GM18873 (cell line): ENCODE measurements around the gene TMEM19.

ENCODE experiments used
- ATAC-seq: cut with Tn5 transposase; IDR thresholded peaks from one replicate; pipeline ENCODE4 v1.9.1; 2021; ENCODE audit warnings: mild to moderate bottlenecking, moderate library complexity, moderate number of reproducible peaks; ENCODE audit not compliant: unreplicated experiment, low FRiP score

Gene TMEM19

GRCh38 chr12:71685914-71686657 is at the start of gene TMEM19:
TSS of gene TMEM19 (plus strand) at chr12:71686082. CDS start at chr12:71686681, 599 bp downstream.
- ATAC-seq: peak; percentile 78

- no peak for ATAC-seq
Observed at GRCh38 chr12:71636704-71637115, 49.2 kb upstream of the TMEM19 start.

- ATAC-seq: no peak
Observed at GRCh38 chr12:71638499-71638898, 47.4 kb upstream of the TMEM19 start.

DNA sequence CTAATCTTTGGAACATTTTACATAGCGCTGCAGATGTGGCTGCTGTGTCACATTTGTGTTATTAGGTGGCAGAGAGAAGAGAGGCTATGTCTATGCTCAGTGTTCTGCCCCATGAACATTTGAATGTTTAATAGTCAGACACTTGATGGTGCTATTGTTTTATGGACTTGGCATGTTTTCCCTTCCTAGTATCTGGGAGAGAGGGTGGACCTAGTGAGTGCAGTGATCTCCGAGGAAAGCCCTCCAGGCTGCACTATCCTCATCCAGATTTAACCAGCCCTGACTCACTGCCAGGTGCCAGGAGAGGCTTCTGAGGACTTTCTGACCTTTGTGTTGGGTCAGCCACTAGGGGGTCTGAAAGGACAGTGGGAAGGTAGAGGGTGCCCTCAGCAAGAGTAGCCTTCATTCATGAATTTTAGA is 46.5 kb upstream of the TMEM19 start:
- ATAC-seq: no peak

DNA sequence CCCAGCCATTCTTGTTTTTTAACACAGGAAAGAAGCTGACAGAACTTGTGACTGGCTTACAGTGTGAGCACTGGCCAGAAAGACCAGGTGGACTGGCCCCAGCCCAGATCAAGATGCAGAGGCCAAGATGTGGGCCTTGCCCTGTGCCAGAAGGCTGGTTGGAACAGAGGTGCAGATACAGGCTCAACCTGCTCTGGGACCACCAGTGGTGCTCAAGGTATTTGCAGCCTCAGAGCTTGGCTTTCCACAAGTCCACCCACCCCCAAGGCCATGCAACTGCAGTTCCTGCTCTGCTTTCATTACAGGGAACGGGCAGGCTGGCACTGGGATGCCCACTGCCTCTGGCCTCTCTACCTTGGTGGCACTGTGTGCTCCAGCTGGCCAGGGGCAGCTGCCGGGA is 45.6 kb upstream of the TMEM19 start:
- no peak for ATAC-seq

DNA sequence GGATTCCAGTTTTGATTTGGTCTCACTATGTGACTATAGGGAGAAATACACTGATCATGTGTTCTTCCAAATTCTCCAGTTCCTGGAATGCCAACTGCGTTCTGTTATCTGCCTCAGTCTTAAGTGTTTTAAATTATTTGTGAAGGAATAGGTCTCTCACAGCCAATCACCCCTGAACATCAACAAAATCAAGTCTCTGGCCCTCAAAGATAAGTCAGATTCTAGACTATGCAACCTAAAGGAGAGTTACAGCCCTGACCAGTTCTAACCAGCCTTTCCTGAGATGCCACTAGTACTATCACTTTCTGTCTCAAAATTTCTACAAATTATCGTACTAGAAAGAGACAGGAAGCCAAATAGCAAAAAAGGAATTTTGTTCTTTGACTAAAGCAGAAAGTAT is 44.5 kb upstream of the TMEM19 start:
- ATAC-seq: no peak

DNA sequence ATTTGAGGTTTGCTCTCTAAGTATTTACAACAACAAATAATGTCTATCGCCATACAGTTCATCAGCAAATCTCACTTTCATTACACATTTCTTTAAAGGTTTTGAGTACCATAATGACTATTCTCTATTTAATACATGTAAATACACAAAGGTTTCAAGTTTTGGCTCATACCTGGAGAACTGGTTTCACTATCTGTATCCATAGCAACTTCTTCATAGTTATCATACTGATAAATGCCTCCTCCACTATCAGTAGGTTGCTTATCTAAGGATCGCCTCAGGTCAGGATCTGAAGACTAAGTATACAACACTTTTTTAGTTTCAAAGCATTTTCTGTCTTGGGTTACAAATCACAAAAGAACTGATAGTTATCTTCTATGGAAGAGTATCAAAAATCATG is 43.6 kb upstream of the TMEM19 start:
- ATAC-seq: no peak

GRCh38 chr12:71645268-71645667 is 40.6 kb upstream of the TMEM19 start:
- ATAC-seq: no peak

GRCh38 chr12:71646512-71646911 is 39.4 kb upstream of the TMEM19 start:
- ATAC-seq: no peak

DNA sequence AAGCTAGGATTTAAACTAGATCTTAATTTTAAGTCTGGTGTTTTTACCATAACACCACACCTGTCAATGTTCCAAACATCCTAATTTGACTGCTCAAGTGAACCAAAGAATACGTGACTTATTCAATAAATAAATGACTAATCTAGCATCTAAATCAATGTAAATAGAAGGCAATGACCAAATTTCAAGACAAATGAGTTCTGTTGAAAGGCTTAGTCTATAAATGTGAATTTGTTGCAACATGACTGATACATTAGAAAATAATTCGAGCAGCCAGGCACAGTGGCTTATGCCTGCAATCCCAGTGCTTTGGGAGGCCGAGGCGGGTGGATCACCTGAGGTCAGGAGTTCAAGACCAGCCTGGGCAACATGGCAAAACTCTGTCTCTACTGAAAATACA is 37.3 kb upstream of the TMEM19 start:
- ATAC-seq: no peak

DNA sequence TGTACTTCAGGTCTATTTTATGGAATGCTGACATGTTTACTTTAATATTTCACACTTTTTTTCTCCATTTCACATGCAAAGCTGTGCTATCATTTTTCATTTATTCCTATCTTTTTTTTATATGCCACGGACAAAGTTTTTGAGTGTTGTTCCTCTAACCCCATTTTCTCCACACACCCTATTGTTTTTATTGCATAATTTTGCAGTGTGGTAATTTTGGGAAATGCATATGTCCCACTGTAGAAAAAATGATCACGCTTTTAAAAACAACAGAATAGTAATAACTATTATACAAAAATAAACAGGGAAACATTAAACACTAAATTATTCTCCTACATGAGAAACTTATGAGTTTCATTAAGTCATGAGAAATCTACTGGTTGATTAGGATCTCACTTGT is 36.5 kb upstream of the TMEM19 start:
- ATAC-seq: no peak

DNA sequence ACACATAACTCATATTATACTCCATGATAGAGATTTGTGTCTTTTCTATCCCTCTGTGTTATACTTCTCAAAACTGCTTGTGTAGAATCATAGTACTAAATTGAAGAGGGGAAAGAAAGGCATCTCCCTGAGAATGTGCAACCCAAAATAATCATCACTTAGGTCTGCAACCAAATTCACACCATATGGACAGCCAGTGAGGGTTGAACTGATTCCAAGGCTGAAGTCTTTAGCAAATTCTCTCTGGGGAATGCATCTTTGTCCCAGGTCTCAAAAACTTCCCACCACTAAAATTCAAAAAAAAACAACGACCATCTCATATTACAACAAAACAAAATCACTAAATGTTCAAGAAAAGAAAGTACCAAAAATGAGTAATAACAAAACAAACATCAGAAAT is 33.2 kb upstream of the TMEM19 start:
- ATAC-seq: no peak

DNA sequence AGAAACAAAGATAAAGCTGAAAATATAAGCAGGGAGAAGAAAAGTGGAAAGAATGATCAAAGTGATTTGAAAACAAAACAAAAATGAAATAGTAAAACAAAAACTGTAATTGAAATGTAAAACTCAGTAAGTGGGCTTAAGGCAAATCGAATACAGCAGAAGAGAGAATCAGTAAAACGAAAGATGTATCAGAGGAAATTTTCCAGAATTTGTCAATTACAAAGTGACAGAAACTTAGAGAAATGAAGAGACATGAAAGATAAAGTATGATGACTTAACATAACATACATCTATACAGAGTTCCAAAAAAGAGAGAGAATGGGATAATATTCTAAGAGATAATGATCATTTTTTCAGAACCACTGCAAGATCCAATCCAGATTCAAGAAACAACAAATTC is 32.7 kb upstream of the TMEM19 start:
- ATAC-seq: no peak

DNA sequence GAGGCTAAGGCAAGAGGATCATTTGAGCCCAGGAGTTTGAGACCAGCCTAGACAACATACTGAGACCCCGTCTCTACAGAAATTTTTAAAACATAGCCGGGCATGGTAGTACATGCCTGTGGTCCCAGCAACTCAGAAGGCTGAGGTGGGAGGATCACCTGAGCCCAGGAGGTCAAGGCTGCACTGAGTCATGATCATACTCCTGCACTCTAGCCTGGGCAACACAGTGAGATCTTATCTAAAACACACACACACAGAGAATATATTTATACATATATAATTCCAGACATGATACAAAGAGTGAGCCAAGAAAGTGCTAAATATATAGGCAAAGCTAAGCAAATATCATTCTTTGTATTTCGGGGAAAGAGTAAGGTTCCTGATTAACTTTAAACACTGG is 31.7 kb upstream of the TMEM19 start:
- ATAC-seq: no peak

DNA sequence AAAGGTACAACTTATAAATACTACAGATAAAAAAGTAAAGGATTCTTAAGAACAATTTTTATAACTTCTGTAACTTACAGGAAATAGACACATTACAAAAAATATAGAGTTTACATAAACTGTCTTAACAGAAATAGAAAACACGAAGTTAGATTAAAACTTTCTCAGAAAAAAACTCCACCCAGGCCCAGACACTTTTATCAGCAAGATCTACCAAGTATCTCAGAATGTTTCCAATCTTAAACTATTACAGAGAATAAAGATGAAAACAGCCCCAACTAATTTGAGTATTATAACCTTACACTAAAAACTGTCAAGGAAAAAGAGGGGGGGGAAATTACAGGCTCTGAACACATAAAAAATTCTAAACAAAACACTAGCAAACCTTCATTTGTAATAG is 30.4 kb upstream of the TMEM19 start:
- no peak for ATAC-seq

DNA sequence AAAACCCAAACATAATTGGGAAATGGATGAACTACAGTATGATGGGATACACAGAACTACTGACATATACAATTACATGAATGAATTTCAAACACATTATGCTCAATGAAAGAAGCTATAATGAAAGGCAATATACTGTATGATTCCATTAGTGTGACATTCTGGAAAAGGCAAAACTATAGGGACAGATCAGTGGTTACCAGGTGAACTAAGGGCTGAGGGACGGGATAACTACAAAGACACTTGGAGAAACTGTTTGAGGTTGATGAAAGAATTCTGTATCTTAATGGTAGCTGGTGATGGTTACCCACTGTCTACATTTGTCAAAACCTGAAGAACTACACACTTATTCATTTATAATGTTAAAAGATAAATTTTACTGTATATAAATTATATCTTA is 30.0 kb upstream of the TMEM19 start:
- no peak for ATAC-seq

DNA sequence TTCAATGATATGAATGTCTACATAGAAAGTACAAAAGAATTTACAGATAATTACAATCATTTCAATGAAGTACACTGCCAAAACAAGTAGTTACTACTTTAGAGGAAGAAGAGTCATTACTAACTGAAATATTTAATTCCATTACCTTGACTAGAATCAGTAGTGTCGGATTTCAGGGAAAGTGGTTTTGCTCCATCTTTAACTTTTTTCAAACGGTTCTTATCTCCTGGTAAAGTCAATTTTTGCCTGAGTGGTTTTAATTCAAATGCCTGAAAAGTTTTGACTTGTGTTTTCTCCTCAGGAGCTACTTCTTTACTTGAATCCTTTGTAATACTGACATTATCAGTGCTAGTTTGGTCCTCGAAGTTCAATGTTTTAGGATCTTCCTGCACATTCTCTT is 29.1 kb upstream of the TMEM19 start:
- ATAC-seq: no peak

GRCh38 chr12:71661977-71662530 is 23.8 kb upstream of the TMEM19 start:
- no peak for ATAC-seq

DNA sequence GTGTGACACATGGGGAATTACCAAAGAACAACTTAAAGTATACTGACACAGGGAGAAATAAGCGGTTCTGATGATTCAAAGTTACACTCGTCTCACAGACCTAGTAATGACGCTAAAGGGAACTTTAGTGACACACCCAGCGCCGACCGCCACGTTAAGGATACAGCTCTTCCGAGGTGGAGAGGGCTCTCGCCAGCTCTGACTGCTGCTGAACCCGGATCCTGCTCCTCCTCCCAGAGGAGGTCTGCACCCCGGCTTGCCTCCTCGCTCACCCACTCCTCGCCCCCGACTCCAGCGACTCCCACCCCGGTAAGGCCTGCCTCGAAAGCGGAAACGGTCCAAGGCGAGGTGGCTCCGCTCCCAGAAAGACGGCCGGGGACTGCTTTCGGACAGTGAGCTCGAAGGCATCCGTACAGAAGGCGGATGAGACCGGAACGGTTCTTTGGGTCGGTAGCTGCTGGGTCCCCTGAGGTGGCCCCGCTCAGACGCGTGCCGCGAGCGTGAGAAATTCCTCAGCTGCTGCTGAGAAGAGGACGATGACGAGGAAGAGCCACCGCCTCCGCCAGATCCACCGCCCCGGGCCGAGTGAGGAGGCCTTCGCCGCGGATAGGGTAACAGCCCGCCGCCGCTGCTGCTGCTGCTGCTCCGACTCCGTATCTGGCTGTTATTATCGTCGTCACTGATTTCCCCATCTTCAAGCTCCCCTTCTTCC is 22.9 kb upstream of the TMEM19 start:
- peak; percentile 22 for ATAC-seq

DNA sequence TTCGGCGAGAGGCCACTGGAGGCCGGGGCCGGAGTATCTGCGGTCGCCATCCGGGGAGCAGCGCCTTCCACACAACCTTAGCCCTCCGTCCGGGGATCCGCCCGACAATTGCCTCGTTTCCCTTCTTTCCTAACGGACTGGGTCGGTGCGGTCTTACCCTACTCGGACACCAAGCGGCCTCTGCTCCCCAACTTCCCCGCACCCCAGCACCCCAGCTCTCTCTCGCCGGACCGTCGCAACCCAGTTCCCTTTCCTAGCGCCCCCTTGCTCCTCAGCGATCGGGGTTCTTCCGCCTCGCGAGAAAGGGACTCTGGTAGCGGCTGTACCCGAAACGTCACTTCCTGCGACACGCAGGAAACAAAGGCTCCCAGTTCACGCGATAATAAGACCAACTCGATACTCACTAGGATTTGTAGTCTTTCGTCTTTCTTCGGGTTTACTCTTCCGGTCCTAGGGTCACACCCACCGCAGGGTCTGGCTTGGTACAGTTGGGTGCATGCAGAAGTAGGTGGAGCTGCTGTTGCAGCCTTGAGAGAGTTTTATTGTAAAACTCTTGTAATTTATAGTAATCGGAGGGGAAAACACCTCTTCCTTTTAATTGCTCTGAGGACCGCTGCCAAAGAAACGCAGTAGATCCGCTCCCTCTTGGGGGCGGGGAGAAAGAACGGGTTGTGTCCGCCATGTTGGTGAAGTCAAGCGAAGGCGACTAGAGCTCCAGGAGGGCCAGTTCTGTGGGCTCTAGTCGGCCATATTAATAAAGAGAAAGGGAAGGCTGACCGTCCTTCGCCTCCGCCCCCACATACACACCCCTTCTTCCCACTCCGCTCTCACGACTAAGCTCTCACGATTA is 22.1 kb upstream of the TMEM19 start, which contains the start of the genes THAP2 and ZFC3H1:
TSS of gene THAP2 (plus strand) at position 741 of the 850 bp plus-strand sequence. CDS start 209 bp downstream, outside the sequence.
TSS of gene ZFC3H1 (minus strand) at position 288 of the 850 bp plus-strand sequence. CDS start at position 50, 238 bp downstream.
- peak; percentile 96 for ATAC-seq
